Measurements from ENCODE around the gene PDLIM5. TPM values are rescaled to one million over a fixed set of nuclear protein-coding genes. Genes with fewer than 3 reads are reported as not detected.
"Not testable (repeated sequence)": the region's sequence is repeated elsewhere in the genome, so short reads cannot be mapped to it uniquely, and the experiment has no call there.

The PDLIM5 gene
- total RNA-seq, 1 donor from 2014 or later: 1,169 TPM

GRCh38 chr4:94650690-94651089 is 198.9 kb downstream of the PDLIM5 start:
- DNase-seq (no peak), ATAC-seq (peak; percentile 87)
- intact Hi-C loops (cut with micrococcal nuclease): no loop called here

GRCh38 chr4:94653095-94653649 is 201.4 kb downstream of the PDLIM5 start:
- DNase-seq (no peak), ATAC-seq (no peak)
- intact Hi-C loops (cut with micrococcal nuclease): no loop called here

GRCh38 chr4:94653984-94654609 is 202.4 kb downstream of the PDLIM5 start:
- intact Hi-C loops (cut with micrococcal nuclease): no loop called here
- DNase-seq (no peak), ATAC-seq (no peak)

GRCh38 chr4:94654714-94655113 is 203.0 kb downstream of the PDLIM5 start:
- ATAC-seq: no peak
- intact Hi-C loops (cut with micrococcal nuclease): no loop called here

GRCh38 chr4:94660614-94661013 is 208.9 kb downstream of the PDLIM5 start:
- ATAC-seq: no peak

More at GRCh38 chr4:94654714-94655113, 203.0 kb downstream of the PDLIM5 start:
- DNase-seq: no peak

DNA sequence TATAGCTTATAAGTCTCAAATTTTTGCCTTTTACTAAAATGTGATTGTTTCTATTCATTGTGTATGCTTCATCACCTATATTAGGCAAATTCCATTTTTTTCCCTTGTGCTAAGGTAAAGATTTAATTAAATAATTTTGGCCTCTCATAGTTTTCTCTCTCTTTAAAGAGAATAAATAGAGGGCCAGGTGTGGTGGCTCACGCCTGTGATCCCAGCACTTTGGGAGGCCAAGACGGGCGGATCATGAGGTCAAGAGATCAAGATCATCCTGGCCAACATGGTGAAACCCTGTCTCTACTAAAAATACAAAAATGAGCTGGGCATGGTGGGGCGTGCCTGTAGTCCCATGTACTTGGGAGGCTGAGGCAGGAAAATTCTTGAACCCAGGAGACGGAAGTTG is 213.3 kb downstream of the PDLIM5 start:
- DNase-seq; intact Hi-C loops (cut with micrococcal nuclease); ATAC-seq: not testable (repeated sequence)

More at GRCh38 chr4:94660614-94661013, 208.9 kb downstream of the PDLIM5 start:
- intact Hi-C loops (cut with micrococcal nuclease): no loop called here
- DNase-seq: no peak

DNA sequence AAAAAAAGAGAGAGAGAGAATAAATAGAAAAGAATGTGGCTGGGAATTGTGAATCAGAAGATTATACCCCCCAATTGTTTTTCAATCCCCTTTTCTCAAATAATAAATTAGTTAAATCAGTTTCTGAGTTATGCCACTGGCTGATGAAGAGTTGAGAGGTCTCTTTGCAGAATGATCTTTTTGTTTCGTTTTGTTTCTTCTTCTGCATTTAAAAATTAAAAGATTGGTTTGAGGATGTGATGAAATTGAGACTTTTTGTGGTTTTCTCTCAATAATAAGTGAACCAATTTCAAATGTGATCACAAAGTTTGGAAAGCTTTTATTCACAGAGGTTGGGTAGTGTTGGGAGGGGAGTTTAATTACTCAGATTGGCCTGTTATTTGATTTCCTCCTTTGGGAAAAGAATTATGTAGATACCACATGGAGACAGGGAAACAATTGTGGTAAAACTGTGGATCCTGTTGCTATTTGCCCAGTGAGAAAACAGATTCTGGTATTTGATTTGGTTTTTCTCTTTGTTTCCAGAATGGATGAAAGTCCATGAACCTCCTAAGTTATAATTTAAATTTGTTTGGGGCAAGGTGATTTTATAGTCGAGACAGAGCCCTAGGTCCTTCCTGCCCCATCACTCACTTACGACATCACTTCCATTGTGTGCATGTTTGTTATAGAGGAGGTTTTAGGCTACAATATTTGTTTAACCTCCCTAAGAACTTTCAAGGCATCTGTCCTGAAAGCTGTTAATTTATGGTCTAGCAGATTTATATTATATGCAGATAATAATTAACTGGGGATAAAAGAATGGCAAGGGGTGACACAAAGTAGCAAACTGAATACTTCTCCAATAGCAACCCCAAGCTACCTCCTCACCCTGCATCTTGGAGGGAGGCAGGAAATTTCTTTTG is 214.0 kb downstream of the PDLIM5 start:
- DNase-seq (no peak), ATAC-seq (no peak)
- intact Hi-C loops (cut with micrococcal nuclease): no loop called here

DNA sequence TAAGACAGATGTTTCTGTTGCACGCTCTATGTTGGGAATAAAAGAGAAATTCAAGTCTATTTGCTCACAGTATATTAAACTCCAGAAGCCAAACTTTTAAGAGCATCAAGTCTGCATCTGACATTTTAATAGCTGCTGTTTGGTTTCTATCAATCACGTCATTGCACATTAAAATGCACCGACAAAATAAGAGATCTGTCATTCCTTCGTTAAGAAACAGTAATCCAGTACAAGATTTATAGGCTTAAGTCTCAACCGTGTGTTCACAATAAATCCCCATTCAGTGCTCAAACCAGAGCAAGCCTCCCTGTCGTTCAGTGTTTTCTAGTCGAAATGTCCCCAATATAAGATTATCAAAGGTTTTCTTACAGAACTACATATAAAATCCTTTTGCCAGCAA is 217.0 kb downstream of the PDLIM5 start:
- intact Hi-C loops (cut with micrococcal nuclease): no loop called here
- no peak for ATAC-seq
- no peak for DNase-seq

DNA sequence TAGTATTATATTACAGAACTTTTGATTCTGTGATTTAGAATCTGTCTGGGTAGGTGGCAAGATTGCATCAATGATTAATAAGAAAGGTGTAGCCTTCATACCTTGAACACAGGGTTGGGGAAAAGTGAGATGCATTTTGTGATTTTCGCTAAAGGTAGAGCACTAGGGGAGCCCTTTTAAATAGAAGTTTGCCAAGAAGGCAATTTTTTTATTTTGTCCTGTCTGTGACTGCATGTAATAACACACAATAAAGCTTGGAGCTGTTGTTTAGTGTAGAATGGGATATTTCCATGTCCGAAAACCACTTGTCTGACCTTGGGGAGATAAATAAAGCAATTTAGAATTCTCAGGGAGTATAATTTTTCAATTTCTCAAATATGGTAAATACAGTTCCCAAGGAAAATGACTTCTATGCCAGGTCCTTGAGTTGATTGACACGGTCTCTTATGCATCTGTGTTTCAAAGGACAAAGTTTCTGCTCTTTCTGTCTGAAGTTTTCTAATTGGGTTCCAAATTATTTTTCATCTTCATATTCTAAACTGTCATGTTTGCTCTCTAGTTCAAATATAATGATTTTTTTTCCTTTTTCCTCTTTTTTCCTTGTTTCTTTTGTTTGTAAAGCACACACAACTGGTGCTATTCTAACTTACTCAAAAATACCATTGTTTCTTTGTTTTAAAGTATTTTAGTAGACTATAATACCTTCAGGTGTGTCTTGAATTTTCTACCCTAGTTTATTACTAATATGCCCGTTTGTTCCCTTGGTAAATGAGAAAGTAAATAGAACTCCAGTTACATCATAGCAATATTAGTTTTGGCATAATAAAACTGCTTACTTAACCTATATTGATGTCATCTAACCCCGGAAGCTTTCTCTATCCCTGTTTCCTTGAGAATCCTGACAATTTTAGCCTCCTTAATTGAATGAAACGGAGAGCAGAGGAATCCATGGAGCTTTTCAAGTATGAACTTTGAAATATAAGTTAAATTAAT is 218.2 kb downstream of the PDLIM5 start:
- ATAC-seq (no peak), DNase-seq (no peak)
- intact Hi-C loops (cut with micrococcal nuclease): no loop called here

DNA sequence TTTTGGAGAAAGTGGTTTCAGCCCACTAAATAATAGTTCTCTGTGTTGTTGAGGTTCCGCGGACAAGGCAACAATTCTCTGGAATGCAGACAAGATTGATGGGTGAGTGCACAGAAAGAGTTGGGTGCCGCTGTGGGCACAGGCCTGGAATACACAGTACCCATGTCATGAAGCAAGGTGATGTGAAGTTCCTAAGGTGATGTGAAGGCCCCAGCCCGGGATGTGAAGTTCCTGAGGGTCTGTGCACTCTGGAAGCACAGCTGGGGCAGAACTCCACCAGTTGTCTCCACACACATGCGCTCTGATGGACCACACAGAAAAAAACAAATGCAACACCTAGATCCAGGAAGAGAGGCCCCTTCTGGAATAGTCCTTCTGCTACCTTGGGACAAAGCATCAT is 219.4 kb downstream of the PDLIM5 start:
- no peak for ATAC-seq
- no peak for DNase-seq

GRCh38 chr4:94673961-94674360 is 222.2 kb downstream of the PDLIM5 start:
- no peak for DNase-seq
- intact Hi-C loops (cut with micrococcal nuclease): no loop called here
- ATAC-seq: no peak

More for the DNA sequence above, 219.4 kb downstream of the PDLIM5 start:
- intact Hi-C loops (cut with micrococcal nuclease): no loop called here

GRCh38 chr4:94676970-94677369 is 225.2 kb downstream of the PDLIM5 start:
- ATAC-seq: peak; percentile 80
- DNase-seq: no peak
- intact Hi-C loops (cut with micrococcal nuclease): no loop called here

- ATAC-seq (no peak), DNase-seq (no peak)
- intact Hi-C loops (cut with micrococcal nuclease): no loop called here
Observed at GRCh38 chr4:94678896-94679295, 227.2 kb downstream of the PDLIM5 start.

- DNase-seq (no peak), ATAC-seq (no peak)
- intact Hi-C loops (cut with micrococcal nuclease): no loop called here
Observed at GRCh38 chr4:94680176-94680862, 228.6 kb downstream of the PDLIM5 start.

- DNase-seq: no peak
- ATAC-seq: no peak
- intact Hi-C loops (cut with micrococcal nuclease): no loop called here
Observed at GRCh38 chr4:94686086-94686485, 234.3 kb downstream of the PDLIM5 start.

GRCh38 chr4:94689155-94689860 is 237.6 kb downstream of the PDLIM5 start:
- DNase-seq (no peak), ATAC-seq (no peak)
- intact Hi-C loops (cut with micrococcal nuclease): no loop called here

- intact Hi-C loops (cut with micrococcal nuclease): no loop called here
- no peak for ATAC-seq
Observed at GRCh38 chr4:94690851-94691254, 239.1 kb downstream of the PDLIM5 start.

GRCh38 chr4:94691552-94691951 is 239.8 kb downstream of the PDLIM5 start:
- intact Hi-C loops (cut with micrococcal nuclease): no loop called here
- no peak for ATAC-seq

More at GRCh38 chr4:94690851-94691254, 239.1 kb downstream of the PDLIM5 start:
- DNase-seq: no peak

More at GRCh38 chr4:94691552-94691951, 239.8 kb downstream of the PDLIM5 start:
- DNase-seq: no peak
